ENCODE data around the gene RGS14.

DNA sequence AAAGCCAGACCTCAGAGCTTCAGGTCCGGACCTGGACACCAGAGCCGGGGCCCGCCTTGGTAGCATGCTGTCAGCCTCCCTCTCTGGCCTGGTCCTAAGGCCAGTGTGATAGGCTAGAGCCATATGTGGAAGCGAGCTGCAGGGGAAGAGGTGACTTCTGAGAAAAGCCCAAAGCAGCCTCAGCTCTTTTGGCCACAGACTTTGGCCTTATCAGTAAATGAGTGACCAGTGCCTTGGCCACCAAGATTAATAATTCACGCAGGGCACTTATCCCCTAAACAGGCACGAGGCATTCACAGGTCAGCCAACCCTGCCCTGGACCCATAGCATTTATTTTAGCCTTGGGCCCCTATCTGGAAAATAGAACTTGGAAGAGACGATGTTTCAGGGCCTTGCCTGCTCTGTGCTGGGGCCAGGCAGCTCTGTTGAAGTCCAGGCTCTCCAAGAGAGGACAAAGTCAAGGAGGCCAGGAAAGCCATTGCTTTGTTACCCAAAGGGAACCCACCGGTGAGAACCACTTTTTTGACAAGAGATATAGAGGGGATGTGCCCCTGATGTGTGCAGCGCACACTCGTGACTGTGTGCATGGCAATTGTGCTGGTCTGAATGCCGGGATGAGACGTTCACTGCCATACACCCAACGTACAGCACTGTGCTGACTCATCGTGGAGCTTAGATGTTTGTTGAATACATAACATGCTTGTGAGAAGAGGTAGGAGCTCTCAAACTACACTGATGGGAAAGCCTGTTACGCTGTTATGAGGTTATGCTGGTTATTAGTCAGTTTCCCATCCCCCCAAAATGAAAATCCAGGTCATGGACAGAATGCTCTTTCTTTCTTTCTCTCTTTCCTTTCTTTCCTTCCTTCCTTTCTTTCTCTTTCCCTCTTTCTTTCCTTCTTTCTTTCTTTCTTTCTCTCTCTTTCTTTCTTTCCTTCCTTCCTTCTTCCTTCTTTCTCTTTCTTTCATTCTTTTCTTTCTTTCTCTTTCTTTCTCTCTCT, 21.5 kb downstream of the RGS14 start:
- TF ChIP-seq EZH2 (IDR thresholded peaks at IDR 0.05; ENCODE audit: low read length): no peak
- TF ChIP-seq, protein P1, sequence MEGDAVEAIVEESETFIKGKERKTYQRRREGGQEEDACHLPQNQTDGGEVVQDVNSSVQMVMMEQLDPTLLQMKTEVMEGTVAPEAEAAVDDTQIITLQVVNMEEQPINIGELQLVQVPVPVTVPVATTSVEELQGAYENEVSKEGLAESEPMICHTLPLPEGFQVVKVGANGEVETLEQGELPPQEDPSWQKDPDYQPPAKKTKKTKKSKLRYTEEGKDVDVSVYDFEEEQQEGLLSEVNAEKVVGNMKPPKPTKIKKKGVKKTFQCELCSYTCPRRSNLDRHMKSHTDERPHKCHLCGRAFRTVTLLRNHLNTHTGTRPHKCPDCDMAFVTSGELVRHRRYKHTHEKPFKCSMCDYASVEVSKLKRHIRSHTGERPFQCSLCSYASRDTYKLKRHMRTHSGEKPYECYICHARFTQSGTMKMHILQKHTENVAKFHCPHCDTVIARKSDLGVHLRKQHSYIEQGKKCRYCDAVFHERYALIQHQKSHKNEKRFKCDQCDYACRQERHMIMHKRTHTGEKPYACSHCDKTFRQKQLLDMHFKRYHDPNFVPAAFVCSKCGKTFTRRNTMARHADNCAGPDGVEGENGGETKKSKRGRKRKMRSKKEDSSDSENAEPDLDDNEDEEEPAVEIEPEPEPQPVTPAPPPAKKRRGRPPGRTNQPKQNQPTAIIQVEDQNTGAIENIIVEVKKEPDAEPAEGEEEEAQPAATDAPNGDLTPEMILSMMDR (optimal IDR thresholded peaks at IDR 0.05 in 1 of 3, IDR thresholded peaks at IDR 0.05 in 1 of 3, conservative IDR thresholded peaks at IDR 0.05 in 1 of 3; ENCODE audit: extremely low read depth in 1 of 3, insufficient read depth in 2 of 3, low read length in 3 of 3): no peak
